K562 (cell line): Measurements from ENCODE around the gene IQCE. TPM values are rescaled to one million over a fixed set of nuclear protein-coding genes. Genes with fewer than 3 reads are reported as not detected.

Experiments used
- HDAC1 ChIP-seq, 2 experiments: fragments of 450-650 bp; IDR thresholded peaks; 2 replicates each; pipeline ENCODE4 v1.6.1; 2016 to 2017; ENCODE audit warnings: inconsistent platforms in 1 of 2, mild to moderate bottlenecking in 1 of 2, moderate library complexity in 1 of 2
- HDAC8 ChIP-seq: fragments of 450-650 bp; IDR thresholded peaks from 2 replicates; pipeline ENCODE4 v1.6.1; 2016; ENCODE audit warnings: mild to moderate bottlenecking, missing genetic modification characterization, moderate library complexity, missing compliant biosample characterization
- HIVEP1 ChIP-seq: fragments of 250-450 bp; sonication (Bioruptor Pico); IDR thresholded peaks from 2 replicates; pipeline ENCODE4 v1.4.0; 2020; ENCODE audit warnings: mild to moderate bottlenecking
- HLTF ChIP-seq: fragments of 450-650 bp; IDR thresholded peaks from 2 replicates; pipeline ENCODE4 v1.6.1; 2016
- KDM1A ChIP-seq, 2 experiments: fragments of 450-650 bp; IDR thresholded peaks; 2 replicates each; pipeline ENCODE4 v1.6.1; 2016; ENCODE audit warnings: mild to moderate bottlenecking in 2 of 2
- MAX ChIP-seq: sonication (generic); formaldehyde crosslinking; IDR thresholded peaks from 2 replicates; pipeline ENCODE4 v1.9.0; 2022; ENCODE audit warnings: mild to moderate bottlenecking, missing genetic modification reagents
- MGA ChIP-seq: fragments of 450-650 bp; IDR thresholded peaks from 2 replicates; pipeline ENCODE4 v1.6.1; 2016; ENCODE audit warnings: mild to moderate bottlenecking, moderate library complexity
- MXI1 ChIP-seq: IDR thresholded peaks from 2 replicates; pipeline ENCODE4 v1.6.1; 2011; ENCODE audit warnings: low read depth, mild to moderate bottlenecking, improper control_type of control experiment, low read length
- NELFE ChIP-seq: IDR thresholded peaks from 2 replicates; pipeline ENCODE4 v1.6.1; 2011; ENCODE audit warnings: mild to moderate bottlenecking; ENCODE audit not compliant: insufficient read depth, insufficient read length
- NFXL1 ChIP-seq: fragments of 450-650 bp; formaldehyde crosslinking; IDR thresholded peaks from 2 replicates; pipeline ENCODE4 v1.4.0; 2021; ENCODE audit warnings: mild to moderate bottlenecking
- OTX1 ChIP-seq: fragments of 450-650 bp; formaldehyde crosslinking; IDR thresholded peaks from 2 replicates; pipeline ENCODE4 v1.4.0; 2022; ENCODE audit warnings: mild to moderate bottlenecking
- PHB ChIP-seq: fragments of 250-450 bp; sonication (Bioruptor Pico); IDR thresholded peaks from 2 replicates; pipeline ENCODE4 v1.5.0; 2021
- RBBP5 ChIP-seq: fragments of 200-600 bp; sonication (generic); IDR thresholded peaks from 2 replicates; pipeline ENCODE4 v1.6.1; 2012; ENCODE audit warnings: borderline replicate concordance, mild to moderate bottlenecking, low read length, control low read depth, inconsistent platforms; ENCODE audit not compliant: insufficient read depth, poor library complexity, severe bottlenecking
- TEAD4 ChIP-seq, 2 experiments: sonication (generic) in 1 of 2; formaldehyde crosslinking in 1 of 2; IDR thresholded peaks; 2 replicates each; pipeline versions ENCODE4 v1.6.1 to v1.8.0; 2012 to 2022; ENCODE audit warnings: borderline replicate concordance in 1 of 2, inconsistent platforms in 1 of 2, low read length in 1 of 2, mild to moderate bottlenecking in 1 of 2, missing genetic modification reagents in 1 of 2
- TFAM ChIP-seq: fragments of 250-450 bp; sonication (Bioruptor Pico); conservative IDR thresholded peaks from 2 replicates; pipeline ENCODE4 v1.5.0; 2021; ENCODE audit warnings: mild to moderate bottlenecking, moderate library complexity
- ZC3H8 ChIP-seq: fragments of 450-650 bp; IDR thresholded peaks from 2 replicates; pipeline ENCODE4 v1.6.1; 2017
- ZNF282 ChIP-seq: sonication (generic); formaldehyde crosslinking; IDR thresholded peaks from 2 replicates; pipeline ENCODE4 v1.8.1; 2023; ENCODE audit warnings: missing genetic modification reagents
- polyA plus RNA-seq, 8 experiments: library from polyadenylated mRNA; depleted of rRNA in 4 of 8; stranded (reverse) in 5 of 8; unstranded in 3 of 8; fragments of >200 nt; fragmentation: Nextera tagmentation in 2 of 8; fragmentation: Illumina TruSeq in 1 of 8; extraction: Ambion mirVana in 2 of 8; extraction: Trizol in 1 of 8; gene quantifications; 2 replicates each; pipeline versions ENCODE4 v1.2.1 to v1.2.3, GENCODE V29; 2011 to 2014; ENCODE audit warnings: inconsistent platforms in 1 of 8, missing spikeins in 1 of 8
- total RNA-seq, 7 experiments: library from RNA; depleted of rRNA in 6 of 7; stranded (reverse); fragments of >200 nt in 6 of 7; fragmentation: Illumina TruSeq in 2 of 7; extraction: Trizol in 2 of 7; gene quantifications; 2 replicates each; pipeline versions ENCODE4 v1.2.1 to v1.2.3, GENCODE V29; 2011 to 2021; ENCODE audit warnings: low replicate concordance in 1 of 7

The IQCE gene
- total and polyA plus RNA-seq, 9 of the 15 experiments (the other 6 are each of a cell fraction or from before 2014, with no cell fraction given): 0.18 to 8.5 (median 4.2) TPM

GRCh38 chr7:2559283-2559950 is 638 bp downstream of the IQCE start (continued):
- TF ChIP-seq NFXL1 (CRISPR knock-in tag): no peak
- TF ChIP-seq ZNF282 (CRISPR knock-in tag): no peak
- TF ChIP-seq HDAC8: no peak
- TF ChIP-seq NELFE: no peak
- TF ChIP-seq HDAC1 (IDR thresholded peaks at IDR 0.05): peak in 1 of 2 experiments; percentile 28; a peak in 1 of 4 replicates
- TF ChIP-seq TEAD4 (IDR thresholded peaks at IDR 0.05; ENCODE audit: low read length): no peak
- TF ChIP-seq TEAD4 (CRISPR knock-in tag; IDR thresholded peaks at IDR 0.05; ENCODE audit: borderline replicate concordance): no peak
- no peak for TF ChIP-seq PHB (CRISPR knock-in tag)
- TF ChIP-seq OTX1 (CRISPR knock-in tag): no peak
- no peak for TF ChIP-seq MGA
- peak; percentile 37 for TF ChIP-seq MAX (CRISPR knock-in tag)
- TF ChIP-seq ZC3H8: no peak
- TF ChIP-seq HLTF: no peak
- TF ChIP-seq TFAM (CRISPR knock-in tag): no peak
- TF ChIP-seq KDM1A (IDR thresholded peaks at IDR 0.05): peak; percentile 50 to 69; a peak in 3 of 4 replicates
- peak; percentile 78 for TF ChIP-seq RBBP5
- no peak for TF ChIP-seq MXI1
- TF ChIP-seq HIVEP1 (CRISPR knock-in tag): no peak
